ENCODE measurements around the gene KIF26B.

GRCh38 chr1:245693941-245694752 lies 539.4 kb downstream of the KIF26B start:
- no peak for TF ChIP-seq MXI1 (IDR thresholded peaks at IDR 0.05; ENCODE audit: low read depth, low read length)
- TF ChIP-seq CTCF (IDR thresholded peaks at IDR 0.05), result no peak
- no peak for TF ChIP-seq EP300 (IDR thresholded peaks at IDR 0.05; ENCODE audit: borderline replicate concordance in 1 of 2, low read depth in 1 of 2, low read length in 1 of 2)

Data from SK-N-SH (cell line).